IPS DF 4.7 (cell line): Measurements from ENCODE around the gene CRKL.
"Not testable (repeated sequence)": the region's sequence is repeated elsewhere in the genome, so short reads cannot be mapped to it uniquely, and the experiment has no call there.

ENCODE experiments used
- DNase-seq: peaks from one replicate; pipeline ENCODE4 v3.0.0-alpha.2; 2013; ENCODE audit warnings: low spot score; ENCODE audit errors: extremely low read depth

The CRKL gene

GRCh38 chr22:20933910-20934309, 16.7 kb downstream of the CRKL start:
- no peak for DNase-seq

DNA sequence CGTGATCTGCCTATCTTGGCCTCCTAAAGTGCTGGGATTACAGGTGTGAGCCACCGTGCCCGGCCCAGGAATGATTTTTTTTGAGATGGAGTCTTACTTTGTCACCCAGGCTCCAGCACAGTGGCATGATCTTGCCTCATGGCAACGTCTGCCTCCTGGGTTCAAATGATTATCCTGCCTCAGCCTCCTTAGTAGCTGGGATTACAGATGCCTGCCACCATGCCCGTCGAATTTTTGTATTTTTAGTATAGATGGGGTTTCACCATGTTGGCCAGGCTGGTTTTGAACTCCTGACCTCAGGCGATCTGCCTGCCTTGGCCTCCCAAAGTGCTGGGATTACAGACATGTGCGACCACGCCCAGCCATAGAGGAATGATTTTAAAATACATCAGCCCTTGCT, 17.8 kb downstream of the CRKL start:
- DNase-seq = not testable (repeated sequence)

DNA sequence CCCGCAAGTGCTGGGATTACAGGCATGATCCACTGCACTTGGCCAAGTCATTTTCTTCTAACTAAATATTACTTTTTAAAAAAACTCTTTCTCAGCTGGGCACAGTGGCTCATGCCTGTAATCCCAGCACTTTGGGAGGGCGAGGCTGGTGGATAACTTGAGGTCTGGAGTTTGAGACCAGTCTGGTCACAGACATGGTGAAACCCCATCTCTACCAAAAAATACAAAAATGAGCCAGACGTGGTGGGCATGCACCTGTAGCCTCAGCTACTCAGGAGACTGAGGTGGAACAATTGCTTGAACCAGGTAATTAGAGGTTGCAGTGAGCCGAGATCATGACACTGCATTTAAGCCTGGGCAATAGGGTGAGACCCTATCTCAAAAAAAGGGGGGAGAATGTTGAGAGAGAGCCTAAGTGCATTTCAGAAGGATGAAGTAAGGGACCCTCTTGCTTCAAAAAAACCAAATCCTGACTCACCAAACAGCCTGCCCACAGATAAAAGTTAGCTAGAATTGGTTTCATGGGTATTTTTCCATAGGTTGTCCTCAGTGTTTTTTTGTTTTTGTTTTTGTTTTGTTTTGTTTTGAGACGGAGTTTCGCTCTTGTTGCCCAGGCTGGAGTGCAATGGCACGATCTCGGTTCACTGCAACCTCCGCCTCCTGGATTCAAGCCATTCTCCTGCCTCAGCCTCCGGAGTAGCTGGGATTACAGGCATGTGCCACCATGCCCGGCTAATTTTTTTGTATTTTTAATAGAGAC, 18.8 kb downstream of the CRKL start:
- DNase-seq = not testable (repeated sequence)

DNA sequence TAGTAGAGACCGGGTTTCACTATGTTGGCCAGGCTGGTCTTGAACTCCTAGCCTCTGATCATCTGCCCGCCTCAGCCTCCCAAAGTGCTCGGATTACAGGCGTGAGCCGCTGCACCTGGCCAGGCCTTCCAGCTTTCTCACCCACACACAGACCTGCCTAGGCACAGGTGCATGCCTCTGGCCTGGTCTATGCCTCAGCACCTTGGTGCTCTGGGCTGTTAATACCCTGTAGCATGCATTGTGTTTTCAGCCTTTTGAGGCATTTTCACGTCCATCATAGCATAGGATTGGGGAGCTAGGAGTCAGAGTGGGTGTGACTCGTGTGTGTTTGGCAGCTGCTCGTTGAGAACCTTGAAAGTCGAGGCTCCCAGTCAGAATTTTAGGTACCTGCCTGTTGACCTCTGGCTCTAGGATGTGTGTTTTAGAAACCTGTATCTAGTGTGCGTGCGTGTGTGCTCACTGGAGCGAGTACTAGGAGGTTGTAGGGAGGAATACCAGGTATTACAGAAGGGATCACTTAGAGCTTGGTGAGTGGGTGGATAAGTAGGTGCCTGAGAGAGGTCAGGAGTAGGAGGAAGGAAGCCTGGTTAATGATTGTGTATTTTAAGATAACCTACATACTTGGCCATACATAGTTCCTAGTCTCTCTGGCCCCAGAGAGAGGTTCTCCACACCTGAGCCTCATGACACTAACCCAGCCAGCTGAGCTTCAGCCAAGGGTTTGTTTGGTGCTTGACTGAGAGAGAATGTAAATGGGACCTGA, 20.0 kb downstream of the CRKL start:
- no peak for DNase-seq

DNA sequence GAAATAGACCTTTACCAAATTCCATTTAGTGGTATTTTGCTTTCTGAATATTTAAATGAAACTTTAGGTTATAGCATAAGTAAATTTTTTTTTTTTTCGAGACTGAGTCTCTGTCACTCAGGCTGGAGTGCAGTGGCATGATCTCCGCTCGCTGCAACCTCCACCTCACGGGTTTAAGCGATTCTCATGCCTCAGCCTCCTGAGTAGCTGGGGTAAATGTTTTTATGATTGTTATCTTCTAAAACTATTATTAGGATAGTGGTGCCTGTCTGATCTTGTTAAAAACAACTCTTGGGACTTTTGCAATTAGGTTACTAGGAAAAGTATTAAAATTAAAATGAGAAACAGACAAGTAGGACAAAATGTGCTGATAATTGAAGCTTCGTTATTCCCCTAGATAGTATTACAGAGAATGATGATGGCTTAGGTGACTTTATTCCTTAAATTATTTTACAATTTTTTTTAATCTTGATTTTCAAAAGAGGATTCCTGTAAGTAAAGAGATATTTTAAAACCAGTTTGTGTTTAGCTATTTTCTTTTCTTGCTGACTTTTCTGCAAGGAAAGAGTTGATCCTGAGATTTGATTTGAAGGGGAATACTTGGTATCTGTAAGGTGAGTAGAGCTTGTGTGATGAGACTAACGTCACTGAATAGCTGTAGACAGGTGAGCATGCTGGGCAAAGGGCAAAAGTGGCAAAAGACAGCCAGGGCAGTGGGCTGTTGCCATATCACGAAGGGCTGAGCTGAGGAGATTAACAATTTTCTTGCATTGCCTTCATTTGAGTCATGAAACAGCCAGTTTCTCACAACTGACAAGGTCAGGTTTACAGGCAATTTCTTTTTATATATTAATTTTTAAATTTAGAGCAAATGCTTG, 20.8 kb downstream of the CRKL start:
- DNase-seq = no peak

GRCh38 chr22:20939457-20940185, 22.4 kb downstream of the CRKL start:
- DNase-seq = not testable (repeated sequence)

DNA sequence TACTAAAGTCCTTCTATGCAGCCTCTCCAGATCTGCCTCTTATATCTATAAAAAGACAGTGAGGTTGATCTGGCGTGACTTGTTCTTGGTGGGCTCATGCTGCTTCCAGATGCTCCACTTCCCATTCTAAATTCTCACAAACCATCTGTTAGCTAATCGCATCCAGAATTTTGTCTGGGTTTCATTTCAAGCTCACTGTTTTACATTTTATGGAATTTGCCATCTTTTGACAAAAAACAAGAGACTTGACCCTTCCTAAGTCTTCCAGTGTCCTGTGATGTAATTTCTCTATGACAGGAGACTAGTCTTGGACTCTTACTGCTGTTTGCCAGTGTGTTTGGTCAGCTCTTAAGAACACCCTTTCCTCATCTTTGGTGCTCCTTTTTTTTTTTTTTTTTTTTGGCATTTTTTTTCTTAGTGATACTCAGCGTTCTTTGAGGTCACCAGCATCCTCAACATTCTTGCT, 23.0 kb downstream of the CRKL start:
- DNase-seq = no peak

GRCh38 chr22:20940904-20941385, 23.7 kb downstream of the CRKL start:
- no peak for DNase-seq

DNA sequence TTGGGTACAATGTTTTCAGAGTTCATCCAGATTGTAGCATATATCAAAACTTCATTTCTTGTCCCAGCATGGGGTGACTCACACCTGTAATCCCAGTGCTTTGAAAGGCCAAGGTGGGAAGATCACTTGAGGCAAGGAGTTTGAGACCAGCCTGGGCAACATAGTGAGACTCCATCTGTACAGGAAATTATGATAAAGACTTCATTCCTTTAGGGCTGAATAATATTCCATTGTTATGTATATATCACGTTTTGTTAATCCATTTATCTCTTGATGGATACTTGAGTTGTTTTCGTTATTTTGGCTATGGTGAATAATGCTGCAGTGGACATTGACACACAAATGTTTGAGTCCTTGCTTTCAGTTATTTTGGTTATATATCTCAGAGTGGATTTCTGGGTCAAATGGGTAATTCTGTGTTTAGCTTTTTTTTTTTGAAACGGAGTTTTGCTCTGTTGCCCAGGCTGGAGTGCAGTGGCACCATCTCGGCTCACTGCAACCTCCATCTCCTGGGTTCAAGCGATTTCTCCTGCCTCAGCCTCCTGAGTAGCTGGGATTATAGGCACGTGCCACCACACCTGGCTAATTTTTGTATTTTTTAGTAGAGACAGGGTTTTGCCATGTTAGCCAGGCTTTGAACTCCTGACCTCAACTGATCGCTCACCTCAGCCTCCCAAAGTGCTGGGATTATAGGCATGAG, 25.1 kb downstream of the CRKL start:
- not testable (repeated sequence) for DNase-seq

- no peak for DNase-seq
Observed at GRCh38 chr22:20943104-20943933, 26.1 kb downstream of the CRKL start.

DNA sequence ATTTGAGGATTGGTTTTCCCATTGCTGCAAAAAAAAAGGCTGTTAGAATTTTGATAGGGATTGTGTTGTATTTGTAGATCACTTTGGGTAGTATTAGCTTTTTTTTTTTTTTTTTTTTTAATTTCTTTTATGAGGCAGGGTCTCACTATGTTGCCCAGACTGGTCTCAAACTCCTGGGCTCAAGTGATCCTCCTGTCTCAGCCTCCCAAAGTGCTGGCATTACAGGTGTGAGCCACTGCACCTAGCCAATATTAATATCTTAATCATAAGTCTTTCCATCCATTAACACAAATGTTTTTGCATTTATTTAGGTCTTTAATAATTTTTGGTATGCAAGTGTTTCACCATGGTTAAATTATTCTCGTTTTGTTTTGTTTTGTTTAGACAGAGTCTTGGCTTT, 26.8 kb downstream of the CRKL start:
- DNase-seq = no peak

DNA sequence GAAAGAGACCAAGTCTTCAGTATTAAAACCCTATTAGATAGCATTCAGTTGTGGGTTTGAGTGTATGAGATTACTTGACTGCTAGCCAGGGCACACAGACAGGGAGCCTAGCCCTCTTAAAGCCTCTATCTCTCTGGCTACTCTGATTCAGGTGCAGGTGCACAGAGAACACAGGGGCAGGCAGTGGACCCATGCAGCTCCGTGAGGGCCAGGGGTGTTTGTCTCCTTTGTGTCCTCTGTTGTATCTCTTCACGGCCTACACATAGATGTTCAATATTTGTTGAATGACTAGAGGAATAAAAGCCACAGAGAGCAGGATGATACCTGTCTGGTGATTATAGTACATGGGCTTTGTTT, 28.3 kb downstream of the CRKL start:
- no peak for DNase-seq

DNA sequence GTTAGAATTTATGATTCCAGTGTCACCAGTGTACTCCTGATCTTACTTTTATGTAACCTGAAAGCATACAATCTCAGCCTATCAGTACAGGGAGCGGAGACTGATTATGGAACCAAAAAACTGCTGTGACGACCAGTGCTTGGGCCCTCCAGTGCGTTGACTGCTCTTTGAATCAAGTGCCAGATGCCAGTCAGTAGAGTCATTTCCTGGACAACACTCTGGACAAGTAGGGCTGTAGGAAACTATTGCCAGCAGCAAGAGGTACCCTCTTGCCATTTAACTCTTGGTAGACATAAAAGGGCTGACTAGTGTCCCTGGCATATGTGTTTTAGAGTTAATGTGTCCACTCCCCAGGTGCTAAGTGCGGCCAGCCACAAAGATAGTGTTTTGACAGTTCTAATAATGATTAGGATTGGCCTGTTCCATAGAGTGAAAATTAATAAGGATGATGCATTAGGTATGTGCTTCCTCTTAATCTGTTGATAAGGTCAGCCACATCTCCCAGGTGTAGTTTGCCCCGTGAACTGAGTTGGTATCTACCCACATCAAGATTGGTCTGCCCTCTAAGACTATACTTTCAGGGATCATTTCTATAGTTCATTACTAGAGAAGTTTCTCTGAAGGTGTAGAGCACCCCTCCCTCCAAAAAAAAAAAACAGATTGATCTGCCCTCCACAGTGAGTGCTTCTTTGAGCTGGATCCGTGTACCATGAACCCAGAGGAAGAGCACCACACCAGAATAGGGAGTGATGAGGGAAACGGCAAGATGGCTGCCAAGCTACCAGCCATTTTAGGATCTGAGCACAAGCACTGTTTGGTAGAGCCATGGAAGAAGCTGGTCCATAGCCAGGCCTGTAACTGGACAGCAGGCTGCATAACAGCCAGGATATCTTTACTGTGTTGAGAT, 29.1 kb downstream of the CRKL start:
- no peak for DNase-seq

- DNase-seq = no peak
Observed at GRCh38 chr22:20946991-20947390, 29.8 kb downstream of the CRKL start.

- no peak for DNase-seq
Observed at GRCh38 chr22:20948450-20948849, 31.2 kb downstream of the CRKL start.

DNA sequence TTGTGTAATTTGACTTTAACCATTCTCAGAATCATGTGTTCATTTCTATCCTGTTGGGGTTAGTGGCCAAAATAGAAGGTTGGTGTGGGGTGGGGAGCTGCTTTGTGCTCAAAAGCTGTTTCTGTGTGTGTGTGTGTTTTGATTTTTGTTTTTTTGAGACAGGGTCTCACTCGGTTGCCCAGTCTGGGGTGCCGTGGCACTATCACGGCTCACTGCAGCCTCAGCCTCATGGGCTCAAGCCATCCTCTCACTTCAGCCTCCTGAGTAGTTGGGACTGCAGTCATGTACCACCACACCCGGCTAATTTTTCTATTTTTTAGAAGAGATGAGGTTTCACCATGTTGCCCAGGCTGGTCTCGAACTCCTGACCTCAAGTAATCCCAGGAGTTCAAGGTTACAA, 31.8 kb downstream of the CRKL start:
- DNase-seq = no peak

GRCh38 chr22:20949698-20950183, 32.5 kb downstream of the CRKL start:
- DNase-seq = no peak
